Stimulated activated CD8-positive, alpha-beta memory T cell treated with anti-CD3 and anti-CD28 coated beads, Interleukin-2, amount 100 ng/mL, for 1 hour (primary cell): Measurements from ENCODE around the gene APLF.

ENCODE experiments used
- DNase-seq, 2 donors: peaks; one replicate each; pipeline ENCODE4 v3.0.0-alpha.2; 2020; ENCODE audit warnings: low read depth in 2 of 2

Gene APLF, protein sequence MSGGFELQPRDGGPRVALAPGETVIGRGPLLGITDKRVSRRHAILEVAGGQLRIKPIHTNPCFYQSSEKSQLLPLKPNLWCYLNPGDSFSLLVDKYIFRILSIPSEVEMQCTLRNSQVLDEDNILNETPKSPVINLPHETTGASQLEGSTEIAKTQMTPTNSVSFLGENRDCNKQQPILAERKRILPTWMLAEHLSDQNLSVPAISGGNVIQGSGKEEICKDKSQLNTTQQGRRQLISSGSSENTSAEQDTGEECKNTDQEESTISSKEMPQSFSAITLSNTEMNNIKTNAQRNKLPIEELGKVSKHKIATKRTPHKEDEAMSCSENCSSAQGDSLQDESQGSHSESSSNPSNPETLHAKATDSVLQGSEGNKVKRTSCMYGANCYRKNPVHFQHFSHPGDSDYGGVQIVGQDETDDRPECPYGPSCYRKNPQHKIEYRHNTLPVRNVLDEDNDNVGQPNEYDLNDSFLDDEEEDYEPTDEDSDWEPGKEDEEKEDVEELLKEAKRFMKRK

DNA sequence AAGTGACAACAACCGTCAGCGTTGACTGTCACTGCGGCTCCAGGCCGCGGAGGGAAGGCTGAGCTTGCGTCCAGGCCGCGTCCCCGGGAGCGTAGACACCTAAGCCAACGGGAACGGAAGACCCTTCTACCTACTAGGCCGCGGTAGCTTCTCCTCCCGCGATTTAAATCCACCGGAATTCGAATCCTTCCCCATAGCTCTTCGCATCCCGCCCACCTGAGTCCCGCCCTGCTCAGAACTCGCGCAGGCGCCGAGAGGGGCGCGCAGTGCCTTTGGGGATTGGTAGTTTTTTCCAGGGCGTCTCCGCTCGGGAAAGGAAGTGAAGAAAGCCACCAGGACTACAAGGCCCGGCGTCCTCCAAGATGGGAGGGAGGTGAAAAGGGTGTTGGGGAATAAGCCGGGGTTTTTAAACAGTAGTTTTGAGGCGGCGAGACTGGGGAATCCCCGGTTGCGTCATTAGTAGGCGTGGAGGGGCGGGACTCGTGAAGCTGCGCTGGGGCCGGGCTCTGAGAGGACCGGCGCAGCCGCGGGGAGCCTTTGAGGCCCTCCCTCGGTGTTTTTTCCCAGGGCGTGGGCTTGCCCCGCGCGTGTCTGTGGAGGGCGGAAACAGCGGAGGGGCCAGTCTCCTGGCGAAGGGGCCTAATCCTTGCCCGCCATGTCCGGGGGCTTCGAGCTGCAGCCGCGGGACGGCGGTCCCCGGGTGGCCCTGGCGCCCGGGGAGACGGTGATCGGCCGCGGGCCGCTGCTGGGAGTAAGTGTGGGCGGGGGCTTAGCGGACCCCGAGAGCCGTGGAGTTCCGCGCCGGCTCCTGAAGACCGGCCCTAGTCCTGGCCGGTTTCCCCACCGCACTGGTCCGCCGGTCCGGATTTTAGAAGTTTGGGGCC, at the start of gene APLF, which contains the start of gene FBXO48:
Gene APLF, plus strand, starts transcription at position 509 of the 884 bp plus-strand sequence. Its CDS starts 147 bp downstream, at position 656.
Gene FBXO48, minus strand, starts transcription at position 218 of the 884 bp plus-strand sequence. CDS start 2,149 bp downstream, outside the sequence.
- peak; percentile 96 for DNase-seq

DNA sequence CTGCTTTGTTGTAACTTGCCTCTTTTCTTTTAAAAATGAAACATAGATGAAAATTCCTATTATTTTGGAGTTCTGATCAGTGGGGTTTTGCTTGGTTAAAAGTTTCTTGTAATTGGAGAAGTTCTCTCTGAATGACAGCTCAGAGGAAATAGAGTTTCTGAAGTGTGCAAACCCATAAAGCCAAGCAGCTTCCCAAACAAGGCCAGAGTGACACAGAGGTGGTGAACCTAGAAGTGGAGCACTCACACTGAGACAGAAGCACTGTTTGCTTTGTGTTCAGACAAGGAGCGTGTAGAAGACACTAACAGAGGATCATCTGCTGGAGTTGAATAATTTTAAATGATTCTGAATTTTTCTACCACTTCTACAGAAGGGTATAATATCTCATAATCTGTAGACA, 49.5 kb upstream of the APLF start:
- DNase-seq, result no peak

DNA sequence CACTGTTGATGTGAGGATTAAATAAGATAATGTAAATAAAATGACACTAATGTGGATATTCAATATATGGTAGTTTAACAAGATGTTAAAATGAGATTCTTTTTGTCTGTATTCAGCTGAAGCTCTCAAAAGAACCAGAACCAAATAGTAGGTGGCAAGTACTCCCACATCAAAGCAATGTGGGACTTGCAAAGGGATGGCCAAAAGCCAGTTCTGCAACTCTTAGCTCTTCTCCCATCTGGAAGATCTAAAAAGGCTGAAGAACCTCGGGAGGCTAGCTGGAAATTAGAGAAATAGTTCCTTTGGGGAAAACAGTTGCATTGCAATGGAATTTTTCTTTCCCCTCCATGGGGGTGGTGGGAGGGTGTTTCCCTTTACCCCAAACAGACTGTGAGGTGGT, 49.0 kb upstream of the APLF start:
- no peak for DNase-seq

DNA sequence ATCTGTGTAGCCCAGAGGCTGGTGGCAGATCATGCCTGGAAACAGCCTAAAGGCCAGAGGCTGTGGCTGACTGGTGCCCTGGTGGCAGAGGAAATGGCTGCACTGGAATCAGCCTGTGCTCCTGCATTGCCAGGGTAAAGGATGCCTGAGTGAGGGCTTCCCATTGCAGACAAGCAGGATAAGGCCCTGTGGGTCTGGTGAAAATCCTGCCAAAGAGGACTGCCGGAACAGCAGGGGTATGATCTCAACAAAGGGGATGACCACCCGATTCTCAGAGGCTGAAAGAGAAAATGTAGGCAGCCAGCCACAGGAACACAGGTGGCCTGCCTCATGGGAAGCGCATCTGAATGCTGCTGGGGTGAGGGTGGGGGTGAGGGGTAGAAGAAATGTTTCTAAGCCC, 48.5 kb upstream of the APLF start:
- no peak for DNase-seq

DNA sequence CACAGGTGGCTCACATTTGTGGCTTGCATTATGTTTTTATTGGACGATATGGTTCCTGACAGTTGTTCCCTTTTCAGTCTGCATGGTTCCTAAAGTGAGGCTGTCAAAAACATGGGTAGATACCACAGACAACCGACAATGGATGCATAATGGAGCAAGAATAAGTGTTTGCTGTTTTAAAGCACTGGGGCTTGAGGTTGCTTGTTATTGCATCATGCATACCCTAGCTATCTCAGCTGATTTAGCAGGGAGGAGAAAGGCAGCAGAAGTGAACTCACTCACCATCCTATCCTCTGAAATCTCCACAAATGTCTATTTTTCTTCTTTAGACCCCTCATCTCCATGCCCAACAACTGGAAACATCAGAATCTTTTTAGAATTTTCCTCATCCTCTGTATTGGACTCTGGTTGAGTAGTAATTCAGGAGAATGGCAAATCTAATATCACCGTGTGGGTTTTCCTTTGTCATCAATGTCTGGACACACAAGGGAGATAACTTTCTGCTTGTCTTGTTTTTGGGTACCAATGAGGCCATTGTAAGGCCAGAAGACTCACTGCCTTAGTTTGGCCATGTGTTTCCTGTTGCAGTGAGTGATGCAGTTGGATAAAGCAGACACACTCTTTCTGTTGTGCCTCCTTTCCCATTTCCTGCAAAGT, 47.0 kb upstream of the APLF start:
- no peak for DNase-seq

DNA sequence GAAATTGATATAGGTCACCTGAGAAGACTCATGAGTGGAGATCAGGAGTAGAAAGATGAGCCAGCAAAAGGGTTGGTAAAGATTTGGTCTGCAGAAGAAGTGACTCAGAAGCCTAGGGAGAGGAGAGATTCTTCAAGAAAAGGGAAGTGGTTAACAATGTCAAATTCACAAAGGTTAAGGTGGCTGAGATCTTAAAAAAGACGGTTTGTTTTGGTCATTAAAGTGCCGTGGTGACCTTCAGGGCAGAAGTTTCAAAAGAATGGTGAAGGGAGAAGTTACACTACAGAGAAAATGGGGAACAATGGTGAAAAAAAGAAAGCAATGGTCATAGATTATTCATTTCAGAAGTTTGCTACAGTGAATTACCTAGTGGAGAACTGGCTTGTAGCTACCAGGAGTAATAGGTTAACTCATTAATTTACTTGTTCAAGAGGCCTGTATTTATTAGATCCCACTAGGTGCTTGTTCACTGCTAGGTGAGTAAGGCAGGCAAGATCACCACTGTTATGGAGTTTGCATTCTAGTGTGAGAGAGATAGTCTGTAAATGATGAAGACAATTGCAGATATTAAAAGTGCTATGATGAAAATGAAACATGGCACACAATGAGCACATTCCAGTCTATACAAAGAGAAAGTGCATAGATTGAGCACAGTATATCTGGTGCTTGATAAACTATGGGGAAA, 43.3 kb upstream of the APLF start:
- DNase-seq, result no peak

DNA sequence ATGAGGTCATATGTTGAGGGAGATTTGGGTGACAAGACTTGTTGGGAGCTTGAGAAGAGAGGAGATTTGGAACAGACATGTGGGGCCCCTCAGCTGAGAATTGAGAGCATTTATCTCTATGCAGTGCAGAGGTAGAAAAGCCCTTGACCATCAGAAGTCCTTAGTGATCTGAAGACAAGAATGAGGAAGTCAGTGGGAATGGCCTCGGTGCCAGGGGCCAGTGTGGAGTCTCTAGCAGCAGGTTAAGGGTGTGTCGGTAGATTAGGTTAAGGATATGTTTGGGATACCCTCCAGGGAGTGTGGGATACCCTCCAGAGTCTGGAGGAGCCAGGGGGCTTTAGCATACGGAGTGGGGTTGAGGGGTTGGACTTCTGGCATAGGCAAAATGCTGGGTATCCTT, 41.9 kb upstream of the APLF start:
- DNase-seq, result no peak

DNA sequence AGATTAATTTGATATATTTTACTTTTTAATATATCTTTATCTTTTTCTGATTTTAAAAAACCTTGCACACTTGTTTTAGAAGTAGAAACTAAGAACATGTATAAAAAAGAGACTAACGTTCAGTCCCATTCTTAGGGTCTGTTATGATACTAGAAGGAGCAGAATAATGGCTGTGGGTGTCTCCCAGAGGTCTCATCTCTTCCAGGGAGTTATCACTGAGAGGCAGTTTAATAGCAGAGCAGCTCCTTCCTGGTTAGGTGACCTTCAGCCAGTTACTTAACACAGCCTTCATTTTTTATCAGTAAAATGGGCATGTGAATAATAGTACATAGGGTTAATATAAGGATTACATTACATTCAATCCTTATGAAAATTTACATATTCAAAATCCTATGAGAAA, 40.9 kb upstream of the APLF start:
- DNase-seq, result no peak

DNA sequence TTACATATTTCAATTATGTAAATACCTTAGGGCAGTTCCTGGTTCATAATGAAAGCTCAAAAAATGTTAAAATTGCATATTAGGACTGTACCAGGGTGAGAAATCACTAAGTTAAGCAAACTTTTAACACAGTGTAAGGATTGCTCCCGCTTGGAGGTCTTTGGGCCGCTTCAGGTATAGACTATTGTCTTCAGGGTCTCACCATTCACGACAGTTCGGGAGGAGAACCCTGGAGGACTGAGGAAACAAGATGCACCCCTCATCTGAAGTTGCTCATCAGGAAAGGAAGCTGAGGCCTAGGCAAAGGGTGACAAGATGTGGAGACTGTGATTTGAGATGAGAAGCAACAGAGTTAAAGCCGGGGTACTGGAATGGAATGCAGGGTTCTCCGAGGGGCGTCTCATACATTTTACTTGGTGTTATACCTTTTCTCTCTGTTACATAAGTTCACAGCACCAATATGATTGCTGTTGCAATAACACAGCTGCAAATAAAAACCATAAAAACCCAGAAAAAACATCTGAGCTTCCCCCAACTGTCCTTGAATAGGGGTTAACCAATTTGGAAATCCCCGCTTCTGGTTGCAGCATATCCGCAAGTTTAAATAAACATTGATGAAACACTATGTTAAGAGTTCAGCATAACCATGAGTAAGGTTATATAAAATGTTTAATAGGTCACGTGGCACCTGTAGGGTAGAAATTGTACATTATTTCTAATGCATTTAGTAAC, 40.4 kb upstream of the APLF start:
- DNase-seq, result no peak

DNA sequence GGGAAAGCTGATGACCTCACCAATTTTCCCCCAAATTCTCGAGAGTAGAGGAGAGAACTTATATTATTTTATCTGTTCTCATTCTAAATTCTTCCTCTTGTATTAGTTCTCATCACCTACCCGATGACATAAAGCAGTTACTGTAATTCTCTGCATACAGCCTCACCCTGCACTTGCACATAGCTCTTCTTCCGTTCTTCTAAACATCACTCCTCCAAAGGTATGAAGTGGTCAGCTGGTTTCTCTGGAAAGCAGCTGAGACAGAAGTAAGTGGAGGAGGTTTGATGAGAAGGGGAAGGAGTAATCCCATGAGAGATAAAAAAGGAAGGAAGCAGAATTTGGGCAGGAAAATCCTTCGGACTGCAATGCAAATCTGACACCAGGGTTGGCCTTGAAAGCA, 39.3 kb upstream of the APLF start:
- no peak for DNase-seq

DNA sequence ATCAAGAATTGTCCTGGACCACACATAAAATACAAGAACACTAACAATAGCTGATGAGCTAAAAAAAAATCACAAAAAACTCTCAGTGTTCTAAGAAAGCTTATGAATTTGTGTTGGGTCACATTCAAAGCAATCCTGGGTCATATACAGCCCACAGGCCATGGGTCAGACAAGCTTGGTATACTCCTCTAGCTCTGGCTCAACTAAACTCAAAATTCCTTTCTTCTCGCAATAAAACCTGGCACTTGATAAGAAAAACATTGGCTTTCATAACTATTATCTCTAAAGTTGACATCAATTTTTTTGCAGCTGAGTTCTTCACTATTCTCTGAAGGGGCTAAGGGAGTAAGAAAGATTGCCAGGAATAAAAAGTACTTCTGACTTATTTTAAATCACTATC, 38.6 kb upstream of the APLF start:
- no peak for DNase-seq

DNA sequence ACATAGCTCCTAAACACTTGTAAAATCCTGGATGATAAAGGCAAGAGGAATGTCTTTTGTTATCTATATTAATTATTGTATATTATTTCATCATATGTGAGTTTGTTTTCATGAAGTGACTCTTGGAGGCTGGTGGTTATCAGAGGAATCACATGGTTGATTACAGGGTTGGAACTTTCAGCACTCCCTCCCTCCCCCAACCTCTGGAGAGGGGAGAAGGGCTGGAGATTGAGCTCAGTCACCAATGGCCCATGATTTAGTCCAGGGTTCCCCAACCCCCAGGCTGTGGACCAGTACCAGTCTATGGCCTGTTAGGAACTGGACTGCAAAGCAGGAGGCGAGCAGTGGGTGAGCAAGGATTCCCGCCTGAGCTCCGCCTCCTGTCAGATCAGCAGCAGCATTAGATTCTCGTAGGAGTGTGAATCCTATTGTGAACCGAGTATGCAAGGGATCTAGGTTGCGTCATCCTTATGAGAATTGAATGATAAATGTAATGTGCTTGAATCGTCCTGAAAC, 38.0 kb upstream of the APLF start:
- DNase-seq, result no peak

DNA sequence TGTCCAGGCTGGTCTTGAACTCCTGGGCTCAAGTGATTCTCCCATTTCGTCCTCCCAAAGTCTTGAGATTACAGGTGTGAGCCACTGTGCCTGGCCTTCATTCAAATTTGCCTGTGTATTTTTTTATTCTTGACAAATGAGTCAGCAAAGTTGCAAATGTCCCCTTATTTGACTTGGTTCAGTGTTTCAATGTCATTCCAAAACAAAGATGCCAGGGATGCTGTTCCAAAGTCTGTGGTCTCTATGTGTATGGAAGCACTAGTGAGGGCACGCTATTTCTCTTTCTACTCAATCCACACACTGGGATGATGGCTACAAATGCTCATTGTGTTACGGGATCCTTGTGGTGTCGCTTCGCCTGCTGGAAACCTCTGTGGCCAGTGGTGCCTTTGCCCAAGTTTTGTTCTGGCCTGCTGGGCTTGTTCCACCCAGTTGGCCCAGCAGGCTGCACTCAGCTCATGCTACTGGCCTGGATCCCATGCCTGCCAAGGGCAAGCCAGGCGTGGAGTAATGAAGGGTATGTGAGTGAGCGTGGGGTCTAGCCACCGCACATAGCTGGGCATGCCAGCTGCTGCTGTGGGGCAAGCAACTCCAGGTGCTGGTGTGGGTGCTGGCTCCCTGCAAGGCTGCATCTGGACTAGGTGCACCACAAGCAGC, 35.9 kb upstream of the APLF start:
- DNase-seq, result no peak

DNA sequence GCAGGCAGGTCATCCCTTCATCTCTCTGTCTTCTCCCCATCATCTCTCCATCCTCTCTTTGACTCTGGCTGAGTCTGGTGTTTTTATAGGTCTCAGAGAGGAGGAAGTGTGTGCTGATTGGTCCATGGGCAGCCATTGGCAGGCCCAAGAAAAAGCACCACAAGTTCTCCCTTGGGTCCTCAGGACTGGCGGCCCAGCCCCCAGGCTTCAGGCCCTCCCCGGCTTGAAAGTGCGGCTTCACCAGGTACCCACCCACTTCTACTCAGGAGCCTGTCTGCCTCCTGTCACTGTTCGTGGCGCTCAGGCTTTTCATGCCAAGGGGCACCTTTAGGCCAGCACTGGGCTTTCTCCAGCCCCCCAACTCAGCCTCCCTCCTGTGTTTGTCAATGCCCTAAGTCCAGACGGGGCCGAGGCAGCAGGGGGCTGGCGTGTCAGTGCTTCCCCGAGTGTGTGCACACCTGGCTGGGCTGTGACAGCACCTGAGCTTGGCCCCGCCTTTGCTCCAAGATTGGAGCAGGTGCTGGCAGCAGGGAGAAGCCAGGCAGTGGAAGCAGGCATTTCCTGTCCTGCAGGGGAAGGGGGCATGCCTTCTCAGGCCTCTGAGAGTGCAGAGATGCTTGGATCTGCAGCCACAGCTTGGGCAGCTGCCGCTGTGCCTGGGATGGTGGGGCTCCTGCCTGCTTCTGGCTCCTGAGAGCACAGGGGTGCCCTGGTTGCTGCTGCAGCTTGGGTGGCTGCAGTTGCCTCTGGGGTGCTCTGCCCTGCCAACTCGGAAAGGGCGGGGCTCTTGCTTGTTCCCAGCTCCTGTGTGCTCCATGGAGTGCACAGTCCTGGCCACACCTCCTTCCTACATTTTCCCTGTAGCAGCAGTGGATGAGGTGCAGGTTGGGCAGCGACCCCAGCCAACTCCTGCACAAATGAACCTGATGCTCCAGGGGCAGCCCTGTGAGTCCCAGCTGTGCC, 34.4 kb upstream of the APLF start:
- DNase-seq, result no peak

DNA sequence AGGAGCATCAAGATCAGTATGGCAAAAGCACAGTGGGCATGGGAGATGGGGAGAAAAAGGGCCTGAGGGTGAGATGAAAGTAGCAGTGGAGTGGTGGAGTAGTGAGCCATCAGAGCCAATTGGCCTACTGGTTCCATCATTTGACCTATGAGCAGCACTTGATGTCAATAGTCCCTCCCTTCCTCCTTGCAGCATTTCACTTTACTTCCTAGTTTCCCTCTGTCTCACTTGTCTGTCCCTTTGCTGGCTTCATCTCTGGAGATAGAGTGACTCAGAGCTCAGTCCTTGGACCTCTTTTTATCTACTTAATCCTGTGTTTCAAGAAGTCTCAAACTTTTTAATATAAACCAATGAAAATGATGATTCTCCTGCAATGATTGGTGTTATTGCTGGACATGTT, 32.4 kb upstream of the APLF start:
- no peak for DNase-seq

DNA sequence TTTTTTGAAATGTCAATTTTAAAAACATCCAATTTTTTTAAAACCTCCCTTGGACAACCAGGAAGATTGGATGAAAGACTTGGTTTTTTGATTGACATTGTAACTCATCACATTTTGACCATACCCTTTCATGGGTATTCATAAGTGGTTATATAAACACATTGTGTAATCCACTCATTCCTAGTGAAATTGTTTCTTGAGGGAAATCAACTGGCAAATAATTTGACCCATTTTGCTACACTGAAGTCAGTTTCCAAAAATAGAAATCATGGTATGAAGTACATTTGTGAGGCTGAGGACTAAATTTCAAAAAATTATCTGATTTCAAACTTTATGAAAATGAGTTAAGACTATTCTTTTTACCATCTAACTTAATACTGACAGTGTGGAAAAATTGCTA, 31.8 kb upstream of the APLF start:
- no peak for DNase-seq

DNA sequence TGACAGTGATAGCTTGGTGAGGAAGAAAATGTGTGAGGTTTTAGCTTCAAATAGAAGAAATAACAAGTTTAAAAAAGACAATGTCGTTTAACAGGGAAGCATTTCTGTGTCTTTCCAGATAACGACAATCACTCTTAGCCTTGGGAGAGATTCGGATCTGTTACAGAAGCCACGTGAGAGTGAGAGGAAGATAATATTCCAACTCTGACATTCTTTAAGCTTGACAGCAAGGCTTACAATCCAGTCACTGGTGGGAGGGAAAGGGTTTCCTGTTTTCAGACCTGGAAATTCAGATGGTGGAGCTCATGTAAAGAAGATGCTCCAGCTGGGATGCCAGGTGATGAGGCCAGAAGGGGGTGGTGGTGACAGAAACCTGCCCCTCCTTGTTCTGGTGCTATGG, 31.1 kb upstream of the APLF start:
- no peak for DNase-seq

DNA sequence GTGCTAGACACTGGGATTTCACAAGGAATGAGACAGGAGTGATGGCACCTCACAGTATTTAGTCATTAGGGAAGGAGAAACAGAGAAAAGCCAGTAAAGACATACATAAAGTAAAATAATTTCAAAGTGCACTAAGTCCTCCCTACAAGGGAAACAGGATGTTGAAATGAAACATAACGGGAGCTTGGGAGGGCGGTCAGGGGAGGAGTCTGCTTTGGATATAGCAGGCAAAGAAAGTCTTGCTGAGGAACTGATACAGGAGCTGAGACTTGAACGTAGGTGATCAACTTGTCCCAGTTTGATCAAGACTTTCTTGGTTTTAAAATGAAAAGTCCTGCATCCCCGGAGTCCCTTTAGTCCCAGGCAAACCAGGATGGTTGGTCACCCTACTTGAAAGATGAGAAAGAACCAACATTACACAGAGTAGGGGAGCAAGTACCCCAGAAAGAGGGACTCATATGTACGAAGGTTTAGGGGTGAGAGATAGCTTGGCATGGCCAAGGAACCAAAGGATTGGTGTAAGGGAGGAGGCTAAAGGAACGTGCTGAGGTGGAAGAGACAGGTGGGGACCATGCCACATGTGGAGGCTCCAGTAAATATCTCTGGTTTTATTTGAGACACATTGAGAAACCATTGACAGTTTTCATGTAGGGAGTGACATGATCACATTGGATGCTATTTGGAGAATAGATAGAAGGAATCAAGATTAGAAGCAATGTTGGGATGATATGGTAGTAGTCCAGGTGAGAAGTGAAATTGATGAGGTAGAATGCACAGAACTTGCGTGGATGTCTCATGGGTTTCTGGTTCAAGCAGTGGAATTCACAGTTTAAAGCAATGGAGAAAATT, 28.7 kb upstream of the APLF start:
- no peak for DNase-seq
